Ishikawa (cell line): ENCODE results near the gene ACLY.

ENCODE experiments used
- CEBPB ChIP-seq: IDR thresholded peaks from 2 replicates; pipeline ENCODE4 v1.6.1; 2012
- CREB1 ChIP-seq: IDR thresholded peaks from 2 replicates; pipeline ENCODE4 v1.6.1; 2012; ENCODE audit warnings: low read depth
- EGR1 ChIP-seq: IDR thresholded peaks from 2 replicates; pipeline ENCODE4 v1.6.1; 2012
- EP300 ChIP-seq: IDR thresholded peaks from 2 replicates; pipeline ENCODE4 v1.6.1; 2012; ENCODE audit warnings: borderline replicate concordance
- FOXM1 ChIP-seq: IDR thresholded peaks from 2 replicates; pipeline ENCODE4 v1.6.1; 2012; ENCODE audit warnings: low read depth, borderline replicate concordance
- MAX ChIP-seq: IDR thresholded peaks from 2 replicates; pipeline ENCODE4 v1.6.1; 2012
- NFIC ChIP-seq: IDR thresholded peaks from 2 replicates; pipeline ENCODE4 v1.6.1; 2012
- RAD21 ChIP-seq: IDR thresholded peaks from 2 replicates; pipeline ENCODE4 v1.6.1; 2012; ENCODE audit warnings: low read depth
- REST ChIP-seq: IDR thresholded peaks from 2 replicates; pipeline ENCODE4 v1.6.1; 2012; ENCODE audit warnings: low read depth, mild to moderate bottlenecking
- TAF1 ChIP-seq: IDR thresholded peaks from 2 replicates; pipeline ENCODE4 v1.6.1; 2012; ENCODE audit warnings: low read depth, mild to moderate bottlenecking
- TCF12 ChIP-seq: IDR thresholded peaks from 2 replicates; pipeline ENCODE4 v1.6.1; 2012; ENCODE audit warnings: low read depth
- TEAD4 ChIP-seq: IDR thresholded peaks from 2 replicates; pipeline ENCODE4 v1.6.1; 2012
- USF1 ChIP-seq: IDR thresholded peaks from 2 replicates; pipeline ENCODE4 v1.6.1; 2012
- YY1 ChIP-seq: IDR thresholded peaks from 2 replicates; pipeline ENCODE4 v1.6.1; 2012; ENCODE audit warnings: low read depth
- ZBTB7A ChIP-seq: IDR thresholded peaks from 2 replicates; pipeline ENCODE4 v1.6.1; 2012; ENCODE audit warnings: low read depth

The ACLY gene

GRCh38 chr17:41912925-41913324, 5.8 kb downstream of the ACLY start:
- TF ChIP-seq TCF12, result no peak

GRCh38 chr17:41910701-41911391, 7.9 kb downstream of the ACLY start:
- TF ChIP-seq EGR1 (no peak), RAD21 (no peak), CEBPB (no peak), ZBTB7A (no peak), CREB1 (no peak), USF1 (no peak), EP300 (no peak), TCF12 (no peak), NFIC (no peak), TAF1 (no peak), YY1 (no peak), REST (no peak), FOXM1 (no peak), TEAD4 (no peak), MAX (no peak)

- no peak for TF ChIP-seq REST
These were observed 9.7 kb downstream of the ACLY start for GRCh38 chr17:41909088-41909487.

- TF ChIP-seq MAX (no peak), USF1 (no peak), TAF1 (no peak), TEAD4 (no peak), FOXM1 (no peak), ZBTB7A (no peak), REST (no peak), EP300 (no peak), YY1 (no peak), CREB1 (no peak), EGR1 (no peak), RAD21 (no peak), NFIC (no peak), TCF12 (no peak), CEBPB (no peak)
These were observed 10.9 kb downstream of the ACLY start for GRCh38 chr17:41907633-41908539.
